CD4-positive, alpha-beta T cell treated with Interleukin-1 beta for 1 hour (primary cell): ENCODE results near the gene DYRK1A.
"Not testable (repeated sequence)": the region's sequence is repeated elsewhere in the genome, so short reads cannot be mapped to it uniquely, and the experiment has no call there.

Source experiments
- DNase-seq, 2 donors: peaks; one replicate each; pipeline ENCODE4 v3.0.0-alpha.2; 2020 to 2022

The DYRK1A gene

DNA sequence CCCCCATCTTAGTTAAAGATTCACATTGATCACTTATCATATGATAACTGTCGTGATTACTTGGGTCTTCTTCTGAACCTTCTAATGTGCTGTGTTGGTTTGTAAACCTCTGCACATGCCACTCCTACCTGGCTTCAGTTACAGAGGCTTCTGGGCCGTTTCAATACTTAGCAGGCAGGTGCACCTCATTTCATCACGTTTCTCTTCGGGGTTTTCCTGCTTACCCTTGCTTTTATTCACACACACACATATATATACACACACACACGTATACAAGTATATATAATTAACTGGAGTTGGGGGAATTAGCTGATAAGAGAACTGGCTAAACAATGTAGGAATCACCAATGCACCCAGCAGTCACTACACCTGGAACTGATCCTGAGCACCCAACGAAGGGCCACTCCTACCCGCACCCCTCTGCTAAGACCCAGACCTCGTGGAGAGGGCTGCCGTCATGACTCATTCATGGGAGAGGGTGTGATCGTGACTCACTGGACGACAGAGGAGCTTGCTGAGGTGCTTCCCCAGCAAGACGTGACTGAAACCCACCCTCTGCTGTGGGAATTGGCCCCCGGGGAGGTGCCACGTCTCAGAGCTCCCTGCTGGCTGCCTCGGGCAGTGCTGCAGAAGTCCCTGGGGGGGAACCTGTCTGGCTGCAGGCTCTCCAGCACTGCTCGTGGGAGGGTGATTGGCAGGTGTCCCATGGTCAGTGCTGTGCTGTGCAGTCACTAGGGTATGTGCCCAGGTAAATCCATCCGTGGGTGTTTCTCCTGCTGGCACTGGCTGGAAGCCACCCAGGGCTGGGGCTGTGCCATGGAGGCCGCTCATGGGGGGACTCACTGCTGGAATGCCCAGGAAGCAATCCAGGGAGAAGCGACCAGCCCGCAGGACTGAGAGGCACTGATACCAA is 166.6 kb downstream of the DYRK1A start:
- no peak for DNase-seq

DNA sequence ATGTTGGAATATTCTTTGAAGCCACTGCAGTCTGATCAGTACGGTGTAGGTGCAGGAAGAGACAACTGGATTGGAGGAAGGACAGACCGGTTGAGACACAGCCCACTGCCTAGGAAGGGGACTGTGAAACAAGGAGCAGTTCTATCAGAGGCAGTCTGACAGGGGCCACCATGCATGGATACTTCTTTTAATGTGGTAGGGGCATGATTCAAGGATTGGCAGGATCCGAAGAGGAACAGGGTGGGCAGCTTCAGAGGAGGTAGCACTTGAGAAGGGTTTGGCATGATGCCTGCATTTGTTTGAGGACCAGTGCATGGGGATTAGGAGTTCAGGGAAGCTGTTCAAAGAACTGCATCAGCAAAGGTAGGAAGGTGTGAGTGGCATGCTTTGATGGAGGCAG is 167.9 kb downstream of the DYRK1A start:
- no peak for DNase-seq

DNA sequence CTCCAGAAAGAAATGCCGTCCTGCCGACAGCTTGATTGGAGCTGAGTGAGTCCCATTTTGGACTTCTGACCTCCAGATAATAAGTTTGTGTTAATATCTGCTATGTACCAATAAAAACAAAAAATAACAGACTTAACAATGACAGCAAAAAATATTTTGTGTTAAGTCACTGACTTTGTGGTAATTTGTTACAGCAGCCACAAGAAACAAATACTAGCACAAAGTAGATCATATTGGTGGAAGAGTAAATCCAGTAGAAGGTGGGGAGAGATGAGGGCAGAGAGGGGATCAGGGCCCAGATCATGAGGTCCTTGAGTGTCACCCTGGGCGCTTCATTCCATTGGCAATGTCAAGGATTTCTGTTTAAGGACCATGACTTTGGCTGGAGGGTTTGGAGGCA is 168.6 kb downstream of the DYRK1A start:
- DNase-seq = no peak

DNA sequence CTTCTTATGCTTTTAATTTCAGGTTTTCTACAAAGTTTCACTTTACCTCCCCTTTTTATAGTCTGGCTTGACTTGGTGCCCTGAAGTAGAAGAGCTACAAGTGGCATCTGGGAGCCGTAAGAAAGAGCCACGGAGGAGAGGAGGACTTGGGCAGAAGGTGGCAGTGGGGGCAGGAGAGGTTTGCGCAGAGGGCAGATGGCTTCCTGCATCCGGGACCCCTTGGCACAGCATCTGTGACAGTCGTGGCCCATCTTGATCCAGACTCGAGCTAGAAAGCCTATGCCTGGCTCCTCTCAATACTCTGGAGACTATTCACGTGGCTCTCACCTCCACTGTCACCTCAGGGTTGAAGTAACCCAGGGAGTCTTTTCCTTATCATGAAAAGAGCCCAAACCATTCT is 169.1 kb downstream of the DYRK1A start:
- DNase-seq = no peak

DNA sequence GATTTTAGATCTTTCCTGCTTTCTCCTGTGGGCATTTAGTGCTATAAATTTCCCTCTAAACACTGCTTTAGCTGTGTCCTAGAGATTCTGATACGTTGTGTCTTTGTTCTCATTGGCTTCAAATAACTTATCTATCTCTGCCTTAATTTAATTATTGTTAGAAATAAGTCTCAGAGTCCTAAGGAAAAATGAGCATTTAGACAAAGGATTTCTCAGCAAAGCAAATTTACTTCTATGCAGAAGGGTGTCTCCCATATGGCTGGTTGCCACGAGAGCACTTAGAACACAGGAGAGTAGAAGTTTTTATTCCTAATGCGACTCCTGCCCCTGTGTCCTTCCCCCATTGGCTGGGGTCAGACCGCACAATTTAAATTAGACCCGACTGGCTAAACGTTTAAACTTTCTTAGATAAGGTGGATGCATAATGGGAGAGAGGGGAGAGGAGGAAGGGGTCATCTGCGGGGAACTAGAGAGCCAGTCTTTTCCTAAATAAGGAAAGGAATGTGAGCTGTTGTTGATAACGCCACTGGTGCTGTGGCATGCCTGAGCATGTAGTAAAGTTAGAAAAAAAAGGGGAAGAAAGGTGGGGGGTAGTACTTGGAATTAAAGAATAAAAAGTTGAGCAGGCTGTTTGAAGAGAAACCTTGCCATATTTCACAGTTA is 170.2 kb downstream of the DYRK1A start:
- DNase-seq = no peak

DNA sequence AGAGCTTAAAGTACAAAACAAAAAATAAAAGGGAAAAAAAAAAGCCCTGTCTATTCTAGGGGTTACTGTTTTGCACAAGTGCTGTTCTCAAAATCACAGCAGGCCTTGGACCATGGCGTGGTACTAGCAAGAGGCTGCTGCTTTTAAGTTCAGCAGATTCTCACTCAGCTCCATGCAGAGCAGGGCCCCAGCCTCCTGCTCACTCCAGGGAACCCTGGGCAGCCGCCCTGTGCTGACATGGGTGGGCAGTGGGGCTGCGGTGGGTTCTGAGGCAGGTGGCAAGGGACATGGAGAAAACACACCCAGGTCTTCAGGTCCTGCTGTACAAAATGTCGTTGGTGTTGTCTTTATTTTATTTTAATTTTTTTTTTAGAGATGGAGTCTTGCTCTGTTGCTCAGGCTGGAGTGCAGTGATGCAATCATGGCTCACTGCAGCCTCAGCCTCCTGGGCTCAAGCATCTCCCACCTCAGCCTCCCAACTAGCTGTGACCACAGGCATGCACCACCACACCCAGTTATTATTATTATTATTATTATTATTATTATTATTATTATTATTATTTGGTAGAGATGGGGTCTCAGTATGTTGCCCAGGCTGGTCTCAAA is 170.9 kb downstream of the DYRK1A start:
- no peak for DNase-seq

DNA sequence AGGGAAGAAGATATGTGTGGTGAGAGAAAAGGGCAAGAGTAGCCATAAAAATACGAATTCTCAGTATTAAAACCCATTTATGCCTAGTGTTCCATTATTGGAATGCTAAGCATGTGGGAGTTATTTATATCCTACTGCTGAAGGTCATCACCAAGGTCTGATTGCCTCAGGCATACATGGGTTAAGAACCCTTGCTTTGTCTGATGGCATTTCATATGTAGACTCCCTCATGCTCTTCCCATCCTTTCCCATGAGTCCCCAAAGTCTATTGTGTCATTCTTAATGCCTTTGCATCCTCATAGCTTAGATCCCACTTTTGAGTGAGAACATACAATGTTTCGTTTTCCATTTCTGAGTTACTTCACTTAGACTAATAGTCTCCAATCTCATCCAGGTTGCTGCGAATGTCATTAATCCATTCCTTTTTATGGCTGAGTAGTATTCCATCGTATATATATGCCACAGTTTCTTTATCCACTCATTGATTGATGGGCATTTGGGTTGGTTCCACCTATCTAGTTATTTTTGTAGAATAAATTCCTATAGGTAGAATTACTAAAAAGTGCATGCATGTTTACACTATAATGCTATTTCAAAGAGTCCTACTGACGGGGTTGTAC is 172.5 kb downstream of the DYRK1A start:
- no peak for DNase-seq

DNA sequence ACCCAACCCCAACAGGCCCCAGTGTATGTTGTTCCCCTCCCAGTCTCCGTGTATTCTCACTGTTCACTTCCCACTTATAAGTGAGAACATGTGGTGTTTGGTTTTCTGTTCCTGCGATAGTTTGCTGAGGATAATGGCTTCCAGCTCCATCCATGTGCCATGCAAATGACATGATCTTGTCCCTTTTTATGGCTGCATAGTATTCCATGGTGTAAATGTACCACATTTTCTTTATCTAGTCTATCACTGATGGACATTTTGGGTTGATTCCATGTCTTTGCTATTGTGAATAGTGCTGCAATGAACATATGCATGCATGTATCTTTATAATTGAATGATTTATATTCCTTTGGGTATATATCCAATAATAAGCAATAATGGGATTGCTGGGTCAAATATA is 174.6 kb downstream of the DYRK1A start:
- DNase-seq = not testable (repeated sequence)

DNA sequence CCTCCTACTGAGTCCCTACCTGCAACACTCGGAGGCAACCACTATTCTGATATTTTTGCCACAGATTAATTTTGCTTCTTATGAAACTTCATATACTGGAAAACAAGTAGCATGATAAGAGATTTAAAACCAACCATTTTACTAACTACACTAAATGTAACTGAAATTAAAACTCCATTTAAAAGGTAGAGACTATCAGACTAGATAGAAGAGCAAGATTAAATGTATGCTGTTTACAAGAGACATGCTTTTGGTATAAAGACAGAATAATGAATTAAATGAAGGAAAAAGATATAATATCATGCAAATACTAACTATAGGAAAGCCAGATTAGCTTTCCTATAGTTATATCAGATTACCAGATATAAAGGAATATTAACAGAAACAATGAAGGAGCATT is 175.9 kb downstream of the DYRK1A start:
- no peak for DNase-seq

DNA sequence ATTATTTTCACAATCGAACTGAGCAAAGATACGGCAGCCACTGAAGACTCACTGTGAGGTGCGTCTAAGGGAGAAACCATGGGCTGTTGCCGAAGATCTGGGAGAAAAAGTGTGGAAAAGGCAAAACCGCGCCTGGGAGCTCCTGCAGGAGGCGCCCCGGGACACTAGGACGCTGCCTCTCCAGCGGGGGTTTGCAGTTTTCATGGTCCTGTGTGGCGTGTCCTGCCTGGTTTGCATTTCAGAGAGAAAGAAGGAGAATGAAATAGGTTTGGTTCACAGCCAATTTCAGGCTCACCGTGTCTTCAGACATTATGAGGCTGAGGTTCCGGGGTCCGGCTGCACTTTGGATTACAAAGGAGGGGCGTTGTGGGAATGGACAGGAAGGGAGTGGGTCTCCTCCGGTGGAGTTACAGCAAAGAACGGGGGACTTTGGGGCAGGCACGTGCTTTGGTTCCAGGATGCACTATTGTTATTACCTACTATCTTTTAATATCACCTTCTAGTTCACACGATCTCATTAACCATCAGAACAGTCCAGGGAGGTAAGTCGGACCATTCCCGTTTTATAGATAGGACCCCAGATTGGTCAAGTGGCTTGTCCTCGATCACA is 179.8 kb downstream of the DYRK1A start:
- DNase-seq = no peak

DNA sequence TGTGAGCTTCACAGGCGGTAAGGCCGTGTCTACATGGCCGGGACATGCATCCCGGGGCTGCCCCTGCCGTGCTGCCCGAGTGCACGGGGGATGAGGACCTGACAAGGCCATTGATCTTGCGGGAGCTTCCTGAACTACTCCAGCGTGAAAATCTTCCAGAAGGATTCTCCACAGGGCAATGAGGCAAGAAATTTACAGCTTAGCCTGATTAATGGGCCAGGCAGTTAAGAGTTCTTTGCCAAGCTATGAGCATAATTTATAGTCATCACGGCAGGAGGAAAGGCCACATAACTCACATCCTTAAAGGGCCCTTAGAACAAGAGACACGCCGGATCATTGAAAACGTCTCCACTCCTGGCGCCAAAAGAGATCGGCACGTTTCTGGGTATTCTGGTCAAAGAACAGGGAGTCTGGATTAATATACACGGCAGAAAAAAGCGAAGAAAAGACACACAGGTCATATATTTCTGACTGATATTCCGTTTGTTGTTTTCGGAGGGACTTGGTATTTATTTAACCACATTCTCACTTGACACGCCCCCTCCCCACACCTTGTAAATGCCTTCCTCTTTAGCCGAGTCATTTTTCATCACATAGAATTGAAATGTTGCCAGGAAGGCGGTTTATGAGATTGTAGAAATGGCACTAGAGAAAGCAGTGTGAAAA is 180.5 kb downstream of the DYRK1A start:
- DNase-seq = no peak

DNA sequence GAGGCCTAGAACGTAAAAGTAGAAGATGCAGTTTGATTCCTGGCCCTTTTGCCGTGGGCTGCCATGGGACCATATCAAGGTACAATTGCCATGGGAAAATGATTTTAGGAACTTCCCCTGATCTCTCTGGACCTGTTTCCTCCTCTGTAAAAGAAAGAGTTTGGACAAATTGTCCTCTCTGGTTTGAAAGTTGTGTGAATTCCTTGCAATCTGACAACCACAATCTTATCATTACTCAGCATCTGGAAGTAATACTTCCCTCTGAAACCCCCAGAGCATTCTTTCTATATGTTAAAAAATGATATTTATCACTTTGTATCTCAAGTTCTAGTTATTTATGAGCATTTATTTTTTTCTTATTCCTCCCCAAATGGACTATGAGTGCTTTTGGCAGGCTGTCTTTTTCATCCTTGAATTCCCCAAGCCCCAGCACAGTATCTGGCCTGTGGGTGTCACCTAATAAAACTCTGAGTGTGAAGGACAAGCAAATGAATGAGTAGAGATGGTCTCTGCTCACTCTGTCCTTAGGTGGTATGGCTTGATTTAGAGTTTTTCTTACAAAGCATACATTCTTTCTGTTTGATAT is 181.1 kb downstream of the DYRK1A start:
- DNase-seq = no peak

DNA sequence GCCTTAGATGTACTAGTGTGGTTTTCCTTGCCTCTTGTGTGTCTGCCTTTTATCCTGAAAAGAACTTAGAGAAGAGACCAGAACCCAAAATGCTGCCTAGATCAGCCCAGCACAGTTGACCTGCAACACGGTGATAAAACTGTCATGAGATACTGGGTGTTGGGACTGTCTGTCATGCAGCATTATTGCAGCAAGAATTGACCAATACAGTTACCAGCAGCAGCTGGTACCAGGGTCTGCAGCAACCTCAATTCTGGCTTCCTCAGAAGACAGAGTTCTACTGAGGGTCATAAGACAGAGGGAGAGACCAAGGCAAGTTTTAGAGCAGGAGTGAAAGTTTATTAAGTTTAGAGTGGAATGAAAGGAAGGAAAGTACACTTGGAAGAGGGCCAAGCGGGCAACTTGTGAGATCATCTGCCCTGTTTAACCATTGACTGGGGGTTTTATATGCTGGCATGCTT is 182.0 kb downstream of the DYRK1A start:
- no peak for DNase-seq

DNA sequence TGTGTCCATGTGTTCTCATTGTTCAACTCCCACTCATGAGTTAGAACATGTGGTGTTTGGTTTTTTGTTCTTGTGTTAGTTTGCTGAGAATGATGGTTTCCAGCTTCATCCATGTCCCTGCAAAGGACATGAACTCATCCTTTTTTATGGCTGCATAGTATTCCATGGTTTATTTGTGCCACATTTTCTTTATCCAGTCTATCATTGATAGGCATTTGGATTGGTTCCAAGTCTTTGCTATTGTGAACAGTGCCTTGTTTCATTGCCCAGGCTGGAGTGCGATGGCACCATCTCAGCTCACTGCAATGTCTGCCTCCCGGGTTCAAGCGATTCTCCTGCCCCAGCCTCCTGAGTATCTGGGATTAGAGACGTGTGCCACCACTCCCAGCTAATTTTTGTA is 183.2 kb downstream of the DYRK1A start:
- not testable (repeated sequence) for DNase-seq

DNA sequence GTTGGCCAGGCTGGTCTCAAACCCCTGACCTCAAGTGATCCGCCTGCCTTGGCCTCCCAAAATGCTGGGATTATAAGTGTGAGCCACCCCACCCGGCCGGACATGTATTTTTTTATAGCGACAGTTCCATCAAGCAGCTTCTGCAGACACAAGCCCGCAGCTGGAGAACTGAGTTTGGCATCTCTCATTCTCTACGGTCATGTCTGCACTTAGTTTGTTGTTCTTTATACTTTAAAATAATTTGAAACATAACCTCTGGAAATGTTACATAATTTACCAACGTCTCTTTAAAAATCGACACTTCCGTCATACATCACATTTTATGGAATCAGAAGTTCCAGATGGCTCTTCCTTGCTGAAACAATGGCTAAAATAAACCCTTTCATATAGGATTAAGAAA is 183.6 kb downstream of the DYRK1A start:
- DNase-seq = no peak

DNA sequence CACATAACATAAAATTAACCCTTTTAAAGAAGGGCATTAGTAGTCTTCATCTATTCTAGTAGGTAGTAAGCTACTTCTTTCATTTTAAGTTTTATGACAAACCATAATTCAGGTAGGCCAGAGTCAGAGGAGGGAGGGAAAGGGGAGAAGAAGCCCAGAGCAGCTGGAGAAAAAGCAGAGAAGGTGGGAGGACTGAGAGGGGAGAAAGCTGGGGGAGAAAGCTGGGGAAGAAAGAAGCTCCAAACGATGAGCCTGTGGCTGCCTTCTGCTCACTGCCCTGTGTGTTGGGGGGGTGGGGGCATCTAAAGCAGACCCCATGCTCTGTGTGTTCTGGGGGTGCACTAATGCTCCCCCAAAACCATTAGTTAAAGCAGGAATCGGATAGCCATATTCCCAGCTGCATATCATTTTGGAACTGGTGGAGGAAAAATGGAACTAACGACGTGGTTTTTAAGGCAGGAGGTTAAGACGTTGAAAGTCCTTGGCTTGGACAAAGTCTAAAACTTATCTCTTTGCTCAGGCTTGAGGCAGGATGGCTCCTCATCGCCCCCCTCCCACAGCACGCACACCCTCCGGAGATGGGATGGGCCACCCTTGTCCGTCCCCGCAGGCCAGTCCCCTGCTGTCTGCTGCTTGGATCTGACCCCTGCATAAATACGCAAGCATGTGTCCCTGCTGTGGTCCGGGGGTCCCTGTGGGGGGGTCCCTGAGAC is 184.2 kb downstream of the DYRK1A start:
- DNase-seq = no peak

DNA sequence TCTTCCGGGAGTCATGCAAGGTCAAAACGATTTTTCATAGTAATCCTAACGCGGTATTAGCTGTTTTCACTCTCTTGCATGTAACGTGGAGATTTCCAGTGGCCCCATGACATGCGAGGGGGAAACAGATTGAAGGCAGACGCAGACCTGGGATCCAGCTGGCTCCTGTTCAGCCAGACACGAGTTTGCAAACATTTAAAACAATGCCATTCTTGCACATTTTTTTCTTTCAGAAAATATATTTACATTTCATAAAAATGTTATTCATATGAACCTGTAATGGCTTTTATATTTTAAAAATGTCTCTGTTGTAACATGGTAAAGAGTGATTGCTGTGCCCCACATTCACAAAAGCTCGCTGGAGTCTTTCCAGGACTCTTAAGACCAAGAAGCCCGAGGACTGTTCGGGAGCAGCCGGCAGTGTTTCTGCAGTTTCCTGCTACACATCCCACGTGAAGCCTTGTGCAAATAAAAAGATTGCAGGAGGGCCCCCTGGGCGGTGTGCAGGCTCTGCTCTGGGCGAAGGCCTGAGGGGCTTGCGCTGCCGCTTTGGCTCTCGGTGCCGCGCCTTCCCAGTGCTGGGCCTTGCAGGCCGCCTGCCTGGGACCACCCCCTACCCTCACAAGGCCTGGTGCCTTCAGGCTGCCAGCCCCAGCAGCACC is 184.9 kb downstream of the DYRK1A start:
- no peak for DNase-seq

DNA sequence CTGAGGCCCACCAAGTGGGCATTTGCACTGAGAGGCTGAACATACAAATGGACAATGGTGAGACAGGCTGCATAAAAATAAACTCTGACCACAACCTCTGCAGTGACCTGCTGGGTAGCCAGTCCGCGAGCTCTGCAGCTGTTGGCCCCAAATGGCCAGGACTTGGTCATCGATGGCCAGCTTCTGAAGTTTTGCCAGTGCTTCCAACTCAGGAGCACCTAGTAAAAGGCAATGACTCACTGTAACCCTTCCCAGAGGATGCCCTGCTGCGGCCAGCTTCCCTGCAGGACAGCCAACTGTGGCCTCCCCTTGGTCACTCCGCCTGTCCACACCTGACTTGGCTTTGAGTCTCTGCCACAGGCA is 185.4 kb downstream of the DYRK1A start:
- no peak for DNase-seq

DNA sequence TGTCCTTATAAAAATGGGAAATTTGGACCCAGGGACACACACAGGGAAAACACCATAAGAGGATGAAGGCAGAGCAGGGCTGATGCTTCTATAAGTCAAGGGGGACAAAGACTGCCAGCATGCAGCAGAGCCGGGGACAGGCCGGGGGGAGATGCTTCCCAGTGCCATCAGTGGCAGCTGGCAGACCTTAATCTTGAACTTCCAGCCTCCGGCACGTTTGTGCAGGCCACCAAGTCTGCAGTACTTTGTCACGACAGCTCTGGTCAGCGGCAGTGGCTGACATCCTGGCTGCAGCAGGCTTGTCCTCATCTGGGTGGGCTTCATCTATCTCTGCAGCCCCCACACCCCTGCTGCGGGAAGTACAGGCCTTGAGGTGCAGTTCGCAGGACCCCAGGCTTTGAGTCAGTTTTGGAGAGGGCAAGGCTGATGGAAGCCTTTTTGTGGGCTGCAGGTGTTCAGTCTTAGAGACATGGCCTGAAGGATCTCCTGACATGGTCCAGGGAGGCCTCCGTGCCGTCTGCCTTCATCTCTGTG is 186.0 kb downstream of the DYRK1A start:
- DNase-seq = no peak

DNA sequence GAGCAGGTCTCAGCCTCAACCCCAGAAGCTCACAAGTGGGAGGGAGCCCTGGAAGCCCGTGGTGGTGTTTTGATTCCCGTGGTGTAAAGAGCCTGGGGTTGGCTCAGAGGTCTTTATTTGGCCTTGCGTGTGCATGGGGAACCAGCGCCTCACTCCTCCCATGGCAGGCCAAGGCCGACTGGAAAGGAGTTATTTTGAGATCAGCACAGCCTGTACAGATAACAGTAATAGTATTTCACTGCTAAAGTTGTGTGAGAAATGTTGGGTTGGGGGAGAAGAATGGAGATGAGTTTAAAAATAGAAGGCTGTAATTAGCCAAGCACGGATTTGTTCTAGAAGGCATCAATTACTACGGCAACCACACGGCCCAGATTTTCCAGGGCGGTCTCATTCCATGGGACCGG is 186.5 kb downstream of the DYRK1A start:
- DNase-seq = no peak
